Endothelial cell of umbilical vein (primary cell): ENCODE measurements around the gene KRTAP5-2. TPM values are rescaled to one million over a fixed set of nuclear protein-coding genes. Genes with fewer than 3 reads are reported as not detected.

Experiments
- BruUV-seq: library from RNA; stranded (reverse); fragments of 400-500 nt; replicated peaks from 2 replicates; lab custom pipeline; 2021; lab: Mats Ljungman, UMichigan
- CTCF ChIA-PET: fragments of 300-600, 350-600 bp; sonication (Branson Sonifier 250); formaldehyde crosslinking; loops from one replicate; lab custom pipeline; 2021; ENCODE audit warnings: antibody characterized with exemption, inconsistent platforms; lab: Charles Lee
- POLR2A ChIA-PET: fragments of 300-600, 350-600 bp; sonication (Branson Sonifier 250); formaldehyde crosslinking; loops from one replicate; lab custom pipeline; 2021; ENCODE audit warnings: antibody characterized with exemption, inconsistent platforms; lab: Charles Lee
- DNase-seq: peaks from one replicate; pipeline ENCODE4 v3.0.0-alpha.2; 2011; ENCODE audit warnings: low read depth, low spot score
- FAIRE-seq: peaks from 2 replicates; lab custom pipeline; 2011; peaks lifted over from hg19 to GRCh38; lab: Jason Lieb, UNC
- H2AFZ ChIP-seq: 2 replicates; pipeline ENCODE4 v1.6.0; 2012; ENCODE audit warnings: low read depth, low read length, control low read depth, inconsistent platforms
- H3K27ac ChIP-seq: 2 replicates; pipeline ENCODE4 v1.5.1; 2011; ENCODE audit warnings: low read depth, mild to moderate bottlenecking, control low read depth, low read length, moderate library complexity; ENCODE audit not compliant: insufficient read depth
- H3K27me3 ChIP-seq, 2 experiments: 2 replicates each; pipeline versions ENCODE4 v1.6.0 to v1.6.1; 2011; ENCODE audit warnings: low read length in 2 of 2, mixed read lengths in 1 of 2; ENCODE audit not compliant: control insufficient read depth in 2 of 2, insufficient read depth in 2 of 2
- H3K36me3 ChIP-seq, 2 experiments: 2 replicates in 1 of 2; 3 replicates in 1 of 2; pipeline ENCODE4 v1.5.1; 2011; ENCODE audit warnings: low read length in 2 of 2, mild to moderate bottlenecking in 1 of 2, moderate library complexity in 1 of 2; ENCODE audit not compliant: control insufficient read depth in 2 of 2, insufficient read depth in 2 of 2; ENCODE audit errors: extremely low read depth in 1 of 2
- H3K4me1 ChIP-seq: 3 replicates; pipeline ENCODE4 v1.5.1; 2011; ENCODE audit warnings: mild to moderate bottlenecking, low read length; ENCODE audit not compliant: control insufficient read depth, insufficient read depth; ENCODE audit errors: extremely low read depth
- H3K4me2 ChIP-seq: 2 replicates; pipeline ENCODE4 v1.6.1; 2011; ENCODE audit warnings: low read length, control low read depth, mixed read lengths; ENCODE audit not compliant: insufficient read depth
- H3K4me3 ChIP-seq, 3 experiments: fragments of 200-600 bp in 1 of 3; sonication (generic), shearing (Covaris generic) in 1 of 3; replicated peaks in 1 of 3; 2 replicates each; pipeline ENCODE4 v1.5.1; 2011 to 2016; ENCODE audit warnings: control low read depth in 3 of 3, low read length in 3 of 3, mild to moderate bottlenecking in 2 of 3, inconsistent platforms in 1 of 3, low read depth in 1 of 3, moderate library complexity in 1 of 3; ENCODE audit not compliant: insufficient read depth in 1 of 3
- H3K79me2 ChIP-seq: 2 replicates; pipeline ENCODE4 v1.6.0; 2012; ENCODE audit warnings: low read length, inconsistent platforms; ENCODE audit not compliant: control insufficient read depth, insufficient read depth
- H3K9ac ChIP-seq: replicated peaks from 2 replicates; pipeline ENCODE3; 2011; ENCODE audit warnings: low read length, control low read depth; ENCODE audit not compliant: insufficient read depth; ENCODE audit errors: extremely low read depth
- H3K9me1 ChIP-seq: replicated peaks from 3 replicates; pipeline ENCODE4 v1.6.0; 2011; ENCODE audit warnings: mild to moderate bottlenecking, low read length; ENCODE audit not compliant: control insufficient read depth, insufficient read depth; ENCODE audit errors: extremely low read depth
- H3K9me3 ChIP-seq: replicated peaks from 2 replicates; pipeline ENCODE4 v1.5.1; 2012; ENCODE audit warnings: low read length, inconsistent platforms; ENCODE audit not compliant: control insufficient read depth, insufficient read depth
- H4K20me1 ChIP-seq: replicated peaks from 2 replicates; pipeline ENCODE3; 2011; ENCODE audit warnings: mild to moderate bottlenecking, low read length; ENCODE audit not compliant: control insufficient read depth, insufficient read depth; ENCODE audit errors: extremely low read depth
- CTCF ChIP-seq, 2 donors: IDR thresholded peaks; 1 replicate in 1 of 2; 2 replicates in 1 of 2; pipeline ENCODE4 v1.5.1; 2011; ENCODE audit warnings: low read length in 2 of 2, mild to moderate bottlenecking in 2 of 2, moderate library complexity in 2 of 2, control low read depth in 1 of 2, inconsistent platforms in 1 of 2, low read depth in 1 of 2; ENCODE audit not compliant: insufficient read depth in 1 of 2; ENCODE audit errors: extremely low read depth in 1 of 2
- EZH2 ChIP-seq: IDR thresholded peaks from 2 replicates; pipeline ENCODE4 v1.6.1; 2012; ENCODE audit warnings: borderline replicate concordance, low read depth, mild to moderate bottlenecking, moderate library complexity, low read length, inconsistent platforms; ENCODE audit not compliant: severe bottlenecking
- FOS ChIP-seq: IDR thresholded peaks from 2 replicates; pipeline ENCODE4 v1.6.1; 2011; ENCODE audit warnings: mild to moderate bottlenecking, low read length, moderate library complexity, borderline replicate concordance; ENCODE audit not compliant: insufficient read depth
- GATA2 ChIP-seq: IDR thresholded peaks from 2 replicates; pipeline ENCODE4 v1.7.0; 2011; ENCODE audit warnings: low read depth, mild to moderate bottlenecking, moderate library complexity, mixed read lengths, low read length; ENCODE audit not compliant: insufficient read length, insufficient read depth
- JUN ChIP-seq: IDR thresholded peaks from 2 replicates; pipeline ENCODE4 v1.6.1; 2011; ENCODE audit warnings: borderline replicate concordance, low read depth; ENCODE audit not compliant: insufficient read length, insufficient read depth
- MAX ChIP-seq: IDR thresholded peaks from 2 replicates; pipeline ENCODE4 v1.6.1; 2011; ENCODE audit not compliant: insufficient read depth, insufficient read length
- MYC ChIP-seq: IDR thresholded peaks from one replicate; pipeline ENCODE4 v1.6.1; 2011; ENCODE audit warnings: mild to moderate bottlenecking, low read depth, low read length
- POLR2A ChIP-seq: IDR thresholded peaks from 2 replicates; pipeline ENCODE4 v1.6.1; 2012; ENCODE audit warnings: low read depth, mild to moderate bottlenecking, control low read depth, low read length
- POLR2AphosphoS5 ChIP-seq: IDR thresholded peaks from 2 replicates; pipeline ENCODE4 v1.6.1; 2012; ENCODE audit warnings: low read depth, mild to moderate bottlenecking, control low read depth, low read length, moderate library complexity; ENCODE audit not compliant: insufficient read depth
- dilution Hi-C: fragments of 300-500 bp; cut with MboI; formaldehyde crosslinking; loops from one replicate; pipeline ENCODE4 v1.15.0; 2019; ENCODE audit warnings: low sequenced_read_pairs; ENCODE audit not compliant: extremely low pct_ligation_motif_present
- intact Hi-C: fragments of 100-400 bp; cut with micrococcal nuclease; formaldehyde crosslinking; loops from one replicate; pipeline ENCODE4 v1.10.0; 2022
- polyA plus RNA-seq, 4 experiments: library from polyadenylated mRNA; depleted of rRNA in 3 of 4; stranded (reverse) in 3 of 4; unstranded in 1 of 4; fragments of >200 nt; gene quantifications; 2 replicates each; pipeline versions ENCODE4 v1.2.1 to v1.2.3, GENCODE V29; 2011 to 2012; ENCODE audit warnings: missing spikeins in 1 of 4
- total RNA-seq: library from RNA; stranded (reverse); gene quantifications from 2 replicates; pipeline ENCODE4 v1.2.3, GENCODE V29; 2021

Gene KRTAP5-2
- total and polyA plus RNA-seq, 2 donors (not counting 3 experiments of a cell fraction or from before 2014, with no cell fraction given): not detected

GRCh38 chr11:1568441-1568911, 29.6 kb downstream of the KRTAP5-2 start:
- no peak overlapping the region for H3K4me3 ChIP-seq
- dilution Hi-C loops (no loop called here), intact Hi-C loops (no loop called here)
- H3K27ac ChIP-seq: no peak overlapping the region
- H3K36me3 ChIP-seq: no peaks in the 10 kb centered on the region
- H3K4me1 ChIP-seq: peaks cover 2% of the 10 kb centered on the region
- FAIRE-seq: no peak
- CTCF ChIA-PET: interaction anchor here (5.2 kb wide), 1 partner anchor 22 kb away, joined by 24 read pairs; no protein-coding TSS in a partner anchor
- H2AFZ ChIP-seq: no peak overlapping the region
- no peaks in the 10 kb centered on the region for H3K9me1 ChIP-seq
- POLR2A ChIA-PET: no interaction called here
- H3K79me2 ChIP-seq: no peaks in the 10 kb centered on the region
- no peak overlapping the region for H3K9ac ChIP-seq
- H3K27me3 ChIP-seq: peaks cover 2 to 8% of the 10 kb centered on the region in 2 experiments
- no TSS peak for BruUV-seq
- TF ChIP-seq POLR2AphosphoS5 (no peak), POLR2A (no peak), GATA2 (no peak), CTCF (IDR thresholded peaks at IDR 0.05; ENCODE audit: extremely low read depth in 1 of 2, insufficient read depth in 1 of 2, low read depth in 1 of 2, low read length in 2 of 2) (no peak)
- no peak for DNase-seq
- H3K9me3 ChIP-seq: no peaks in the 10 kb centered on the region
- no peaks in the 10 kb centered on the region for H4K20me1 ChIP-seq
- H3K4me2 ChIP-seq: no peak overlapping the region

GRCh38 chr11:1567721-1568100, 30.4 kb downstream of the KRTAP5-2 start:
- intact Hi-C loops (no loop called here), dilution Hi-C loops (no loop called here)
- FAIRE-seq (no peak), DNase-seq (no peak)
- Histone ChIP-seq H2AFZ (no peak overlapping the region), H3K36me3 (no peaks in the 10 kb centered on the region), H3K27me3 (peaks cover 0 to under 1% of the 10 kb centered on the region in 2 experiments), H3K4me1 (peaks cover 2% of the 10 kb centered on the region), H3K9me1 (no peaks in the 10 kb centered on the region), H3K79me2 (no peaks in the 10 kb centered on the region), H3K27ac (no peak overlapping the region), H3K9me3 (no peaks in the 10 kb centered on the region), H3K4me3 (no peak overlapping the region), H3K9ac (no peak overlapping the region), H3K4me2 (no peak overlapping the region), H4K20me1 (no peaks in the 10 kb centered on the region)
- CTCF ChIA-PET: interaction anchor here (5.2 kb wide), 1 partner anchor 21 kb away, joined by 24 read pairs; no protein-coding TSS in a partner anchor
- POLR2A ChIA-PET: no interaction called here
- TF ChIP-seq JUN (no peak), POLR2A (no peak), CTCF (IDR thresholded peaks at IDR 0.05; ENCODE audit: extremely low read depth in 1 of 2, insufficient read depth in 1 of 2, low read depth in 1 of 2, low read length in 2 of 2) (no peak), EZH2 (no peak), MYC (no peak), GATA2 (no peak), FOS (no peak), MAX (no peak), POLR2AphosphoS5 (no peak)
- BruUV-seq: no TSS peak
